Fibroblast of skin of abdomen (primary cell): ENCODE results near the gene LILRA6.
"Not testable (repeated sequence)": the region's sequence is repeated elsewhere in the genome, so short reads cannot be mapped to it uniquely, and the experiment has no call there.

Experiments
- DNase-seq: peaks from one replicate; pipeline ENCODE4 v3.0.0-alpha.2; 2013

The LILRA6 gene

GRCh38 chr19:54231077-54231931 is 11.3 kb downstream of the LILRA6 start:
- peak; percentile 68 for DNase-seq

- DNase-seq: no peak
Observed at GRCh38 chr19:54230031-54230430, 12.6 kb downstream of the LILRA6 start.

GRCh38 chr19:54229146-54229545 is 13.4 kb downstream of the LILRA6 start:
- no peak for DNase-seq

- not testable (repeated sequence) for DNase-seq
Observed at GRCh38 chr19:54224619-54225018, 18.0 kb downstream of the LILRA6 start.

- not testable (repeated sequence) for DNase-seq
Observed at GRCh38 chr19:54223937-54224281, 18.7 kb downstream of the LILRA6 start.

- not testable (repeated sequence) for DNase-seq
Observed at GRCh38 chr19:54223277-54223936, 19.2 kb downstream of the LILRA6 start.

- not testable (repeated sequence) for DNase-seq
Observed at GRCh38 chr19:54222474-54223276, 19.9 kb downstream of the LILRA6 start, which contains the start of gene LILRB3. Gene LILRB3 (minus strand): TSS chr19:54223007. CDS start chr19:54222976, 31 bp downstream.

- DNase-seq: not testable (repeated sequence)
Observed at GRCh38 chr19:54221947-54222346, 20.6 kb downstream of the LILRA6 start.

- DNase-seq: not testable (repeated sequence)
Observed at GRCh38 chr19:54219702-54220101, 22.9 kb downstream of the LILRA6 start.

GRCh38 chr19:54218960-54219661 is 23.5 kb downstream of the LILRA6 start:
- DNase-seq: no peak

GRCh38 chr19:54218259-54218658 is 24.3 kb downstream of the LILRA6 start:
- DNase-seq: no peak

GRCh38 chr19:54217517-54218247 is 24.9 kb downstream of the LILRA6 start:
- not testable (repeated sequence) for DNase-seq

- no peak for DNase-seq
Observed at GRCh38 chr19:54216869-54217268, 25.7 kb downstream of the LILRA6 start.

GRCh38 chr19:54214734-54215133 is 27.9 kb downstream of the LILRA6 start:
- not testable (repeated sequence) for DNase-seq

GRCh38 chr19:54214217-54214616 is 28.4 kb downstream of the LILRA6 start:
- DNase-seq: not testable (repeated sequence)

- no peak for DNase-seq
Observed at GRCh38 chr19:54211235-54211634, 31.4 kb downstream of the LILRA6 start.

- DNase-seq: peak; percentile 96
Observed at GRCh38 chr19:54209811-54210494, 32.6 kb downstream of the LILRA6 start.

GRCh38 chr19:54209058-54209810 is 33.4 kb downstream of the LILRA6 start:
- DNase-seq: peak; percentile 6

GRCh38 chr19:54208784-54209057 is 33.9 kb downstream of the LILRA6 start:
- peak; percentile 8 for DNase-seq
